ENCODE measurements around the gene NXPH2. TPM values are rescaled to one million over a fixed set of nuclear protein-coding genes. Genes with fewer than 3 reads are reported as not detected.

Gene NXPH2
- not detected for total RNA-seq

- DNase-seq (ENCODE audit: low spot score in 2 of 2) (no peak), ATAC-seq (no peak)
- peaks cover 0 to 8% of the 10 kb centered on the region in 2 donors for H3K36me3 Mint-ChIP-seq
- no peak within 1 kb of the TSS for H3K27ac Mint-ChIP-seq
- no peaks in the 10 kb centered on the region for H3K9me3 Mint-ChIP-seq
Measured at GRCh38 chr2:138779781-138780445, at the start of gene NXPH2. NXPH2 (minus strand) TSS chr2:138780390; CDS start chr2:138780241, 149 bp downstream.

DNA sequence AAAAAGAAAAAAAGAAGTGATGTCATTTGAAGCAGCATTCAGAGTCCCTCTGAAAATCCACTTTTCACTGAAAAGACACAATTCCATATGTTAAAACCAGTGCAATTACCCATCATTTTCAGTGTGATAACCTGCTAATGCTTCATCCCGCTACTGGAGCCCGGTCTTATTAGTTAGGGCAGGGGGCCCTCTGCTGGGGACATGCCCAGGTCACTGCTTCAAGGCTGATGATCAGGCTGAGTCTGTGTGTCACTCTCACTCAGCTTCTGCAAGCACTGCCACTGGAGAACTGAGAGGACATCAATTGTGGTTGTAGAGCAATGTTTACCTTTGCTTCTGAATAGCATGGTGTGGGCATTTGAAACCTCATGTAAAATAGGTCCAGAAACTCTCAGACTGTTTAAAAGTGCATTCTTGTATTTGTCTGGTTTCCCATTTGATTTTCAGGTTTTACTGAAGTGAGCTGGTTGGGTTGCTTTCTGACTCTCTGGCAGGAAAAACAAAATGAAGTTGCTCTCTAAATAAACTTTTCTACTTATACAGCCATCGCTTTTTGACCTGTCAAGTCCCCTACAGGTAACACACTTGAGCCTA lies 49.2 kb upstream of the NXPH2 start:
- ATAC-seq: peak in 1 of 2 donors; percentile 49
- H3K9me3 Mint-ChIP-seq: no peaks in the 10 kb centered on the region
- no peak overlapping the region for H3K27ac Mint-ChIP-seq
- peak in 1 of 2 donors; percentile 20 for DNase-seq (ENCODE audit: low spot score in 2 of 2)
- H3K36me3 Mint-ChIP-seq: no peaks in the 10 kb centered on the region

- ATAC-seq: peak in 1 of 2 donors; percentile 66
- DNase-seq (ENCODE audit: low spot score in 2 of 2): peak in 1 of 2 donors; percentile 6
- no peaks in the 10 kb centered on the region for H3K36me3 Mint-ChIP-seq
- H3K27ac Mint-ChIP-seq: no peak overlapping the region
- no peaks in the 10 kb centered on the region for H3K9me3 Mint-ChIP-seq
Measured at GRCh38 chr2:138827426-138828054, 47.4 kb upstream of the NXPH2 start.

DNA sequence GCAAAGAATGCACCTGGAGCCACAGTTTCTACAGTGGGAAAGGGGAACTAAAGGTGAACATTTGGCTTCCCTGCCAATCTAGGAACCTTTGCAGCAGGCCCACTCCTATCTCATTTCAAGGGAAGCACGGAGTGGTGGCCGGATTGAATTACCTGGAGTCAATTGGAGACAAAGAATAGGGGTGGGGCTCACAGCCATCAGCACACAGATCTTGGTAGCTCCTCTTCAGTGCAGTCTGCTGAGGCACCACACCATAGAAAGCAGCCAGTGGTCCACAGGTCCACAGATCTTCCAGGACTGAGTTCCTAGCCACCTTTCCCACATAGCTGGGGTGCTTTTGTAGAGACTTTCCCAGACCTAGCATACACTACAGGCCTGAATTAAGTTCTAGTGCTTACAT lies 43.5 kb upstream of the NXPH2 start:
- Mint-ChIP-seq H3K27ac (no peak overlapping the region), H3K36me3 (no peaks in the 10 kb centered on the region), H3K9me3 (no peaks in the 10 kb centered on the region)
- no peak for DNase-seq (ENCODE audit: low spot score in 2 of 2)
- ATAC-seq: no peak

DNA sequence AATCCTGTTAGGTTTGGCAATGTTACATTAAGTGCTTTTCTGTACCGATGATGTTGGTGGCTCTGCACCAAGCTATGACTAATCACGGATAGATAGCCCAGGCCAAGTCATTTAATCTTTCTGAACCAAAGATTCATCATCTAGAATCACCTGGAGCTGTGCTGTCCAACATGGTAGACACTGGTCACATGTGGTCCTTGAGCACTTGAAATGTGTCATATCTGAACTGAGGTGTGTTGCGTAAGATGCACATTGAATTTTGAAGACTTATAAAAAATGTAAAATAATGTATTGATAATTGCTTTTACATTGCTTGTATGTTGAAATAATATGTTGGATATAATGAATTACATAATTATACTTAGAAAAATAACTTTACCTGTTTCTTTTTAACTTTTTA lies 39.8 kb upstream of the NXPH2 start:
- DNase-seq (ENCODE audit: low spot score in 2 of 2): no peak
- H3K36me3 Mint-ChIP-seq: no peaks in the 10 kb centered on the region
- H3K9me3 Mint-ChIP-seq: no peaks in the 10 kb centered on the region
- ATAC-seq: no peak
- H3K27ac Mint-ChIP-seq: no peak overlapping the region

GRCh38 chr2:138818556-138818955 lies 38.4 kb upstream of the NXPH2 start:
- DNase-seq (ENCODE audit: low spot score in 2 of 2) (no peak), ATAC-seq (no peak)
- Mint-ChIP-seq H3K9me3 (no peaks in the 10 kb centered on the region), H3K27ac (no peak overlapping the region), H3K36me3 (no peaks in the 10 kb centered on the region)

GRCh38 chr2:138814123-138814898 lies 34.1 kb upstream of the NXPH2 start:
- DNase-seq (ENCODE audit: low spot score in 2 of 2) (no peak), ATAC-seq (no peak)
- Mint-ChIP-seq H3K36me3 (no peaks in the 10 kb centered on the region), H3K27ac (no peak overlapping the region), H3K9me3 (no peaks in the 10 kb centered on the region)

DNA sequence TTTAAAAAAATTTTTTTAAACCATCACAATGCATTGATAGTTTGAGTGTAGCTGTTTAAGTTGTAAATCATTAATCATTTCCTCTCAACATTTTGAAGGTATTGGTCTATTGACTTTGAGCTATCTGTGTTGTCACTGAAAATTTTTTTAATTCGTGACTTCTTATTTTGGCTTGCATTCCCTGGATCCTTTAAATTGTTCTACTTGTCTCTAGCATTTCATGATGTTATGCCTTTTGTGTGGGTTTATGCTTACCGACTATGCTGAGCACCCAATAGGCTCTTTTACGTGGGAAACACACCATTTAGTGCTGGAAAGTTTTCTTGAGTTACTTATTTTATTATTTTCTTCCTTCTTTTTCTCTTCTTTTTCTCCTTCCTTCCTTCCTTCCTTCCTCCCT lies 31.2 kb upstream of the NXPH2 start:
- no peak for ATAC-seq
- no peak for DNase-seq (ENCODE audit: low spot score in 2 of 2)
- Mint-ChIP-seq H3K36me3 (no peaks in the 10 kb centered on the region), H3K9me3 (no peaks in the 10 kb centered on the region), H3K27ac (no peak overlapping the region)

GRCh38 chr2:138794724-138795123 lies 14.5 kb upstream of the NXPH2 start:
- peaks cover 8 to 13% of the 10 kb centered on the region in 2 donors for H3K9me3 Mint-ChIP-seq
- H3K36me3 Mint-ChIP-seq: peaks cover 0 to 19% of the 10 kb centered on the region in 2 donors
- no peak overlapping the region for H3K27ac Mint-ChIP-seq
- no peak for DNase-seq (ENCODE audit: low spot score in 2 of 2)
- no peak for ATAC-seq

DNA sequence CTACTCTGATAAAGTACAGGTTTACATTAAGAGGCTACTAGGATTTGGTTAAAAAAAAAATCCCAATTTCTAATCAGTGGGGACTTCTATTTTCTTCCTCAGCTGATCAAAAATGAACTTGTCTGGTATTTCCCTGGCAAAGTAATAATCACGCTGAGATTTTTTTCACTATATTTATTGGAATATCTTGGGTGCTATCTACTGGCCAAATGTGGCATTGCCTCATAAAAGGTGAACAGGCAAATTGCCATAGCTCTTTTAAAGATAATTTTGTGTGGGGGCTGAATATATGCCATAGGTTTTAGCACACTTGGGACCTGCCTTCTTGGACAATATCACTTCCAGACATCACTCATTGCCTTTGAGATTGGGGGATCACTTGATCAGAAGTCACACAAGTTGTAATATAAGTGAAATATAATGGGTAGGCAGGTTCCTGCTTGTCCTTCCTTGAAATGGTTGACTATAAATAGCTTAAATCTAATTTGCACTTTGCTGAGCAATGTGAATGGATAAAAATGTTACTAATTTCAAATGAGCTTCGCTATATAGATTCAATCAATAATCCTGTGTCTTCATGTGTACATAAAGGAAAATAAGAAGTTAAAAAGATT lies 7.0 kb upstream of the NXPH2 start:
- no peaks in the 10 kb centered on the region for H3K9me3 Mint-ChIP-seq
- no peak for ATAC-seq
- no peak overlapping the region for H3K27ac Mint-ChIP-seq
- H3K36me3 Mint-ChIP-seq: no peaks in the 10 kb centered on the region
- DNase-seq (ENCODE audit: low spot score in 2 of 2): peak in 1 of 2 donors; percentile 6

- Mint-ChIP-seq H3K9me3 (no peaks in the 10 kb centered on the region), H3K36me3 (peaks cover 0 to 8% of the 10 kb centered on the region in 2 donors), H3K27ac (no peak overlapping the region)
- DNase-seq (ENCODE audit: low spot score in 2 of 2) (no peak), ATAC-seq (no peak)
Measured at GRCh38 chr2:138782383-138782782, 2.2 kb upstream of the NXPH2 start.

GRCh38 chr2:138780908-138781307 lies 718 bp upstream of the NXPH2 start:
- Mint-ChIP-seq H3K36me3 (peaks cover 0 to 8% of the 10 kb centered on the region in 2 donors), H3K9me3 (no peaks in the 10 kb centered on the region), H3K27ac (no peak overlapping the region)
- no peak for DNase-seq (ENCODE audit: low spot score in 2 of 2)
- ATAC-seq: no peak

DNA sequence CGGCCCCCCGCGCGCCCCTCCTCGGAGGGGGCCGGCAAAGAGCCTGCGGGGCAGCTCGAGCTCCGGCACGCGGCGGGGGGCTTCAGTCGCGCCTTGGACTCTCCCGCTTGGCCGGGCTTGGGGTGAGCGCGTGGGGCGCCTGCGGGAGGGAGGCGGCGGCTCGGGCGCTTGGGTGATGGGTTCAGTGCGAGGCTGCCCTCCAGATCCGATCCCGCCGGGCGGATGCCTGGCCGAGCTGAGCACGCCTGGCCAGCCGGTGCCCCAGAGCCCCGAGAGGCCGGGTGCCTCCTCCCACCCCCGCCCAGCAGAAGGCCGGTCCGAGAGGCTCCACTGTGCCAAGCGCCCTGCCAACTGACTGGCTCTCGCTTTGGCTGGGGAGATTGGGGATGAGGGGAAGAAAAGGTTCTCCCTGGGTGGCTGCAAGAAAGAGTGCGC lies 273 bp upstream of the NXPH2 start:
- Mint-ChIP-seq H3K9me3 (no peaks in the 10 kb centered on the region), H3K27ac (no peak overlapping the region), H3K36me3 (peaks cover 0 to 8% of the 10 kb centered on the region in 2 donors)
- DNase-seq (ENCODE audit: low spot score in 2 of 2) (no peak), ATAC-seq (no peak)

DNA sequence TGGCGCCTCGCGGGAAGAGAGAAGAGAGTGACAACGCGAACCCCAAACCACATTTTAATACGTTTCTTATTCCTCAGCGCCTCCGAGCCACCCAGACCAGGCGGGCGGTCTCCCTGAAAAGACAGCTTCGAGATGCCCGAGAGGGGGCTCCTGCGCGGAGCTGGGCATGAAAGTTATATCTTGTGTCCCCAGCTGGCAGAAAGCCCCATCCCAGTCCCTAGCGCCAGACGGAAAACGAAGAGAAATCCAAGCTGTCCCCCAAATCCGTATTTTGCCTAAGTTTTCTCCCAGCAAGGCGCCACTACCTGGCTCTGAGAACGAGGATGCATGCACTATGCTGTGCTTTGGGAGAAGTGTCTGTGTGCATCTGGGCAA lies 797 bp downstream of the NXPH2 start:
- ATAC-seq: no peak
- H3K36me3 Mint-ChIP-seq: peaks cover 0 to 8% of the 10 kb centered on the region in 2 donors
- DNase-seq (ENCODE audit: low spot score in 2 of 2): no peak
- no peaks in the 10 kb centered on the region for H3K9me3 Mint-ChIP-seq
- H3K27ac Mint-ChIP-seq: no peak overlapping the region

- H3K36me3 Mint-ChIP-seq: peaks cover 0 to 8% of the 10 kb centered on the region in 2 donors
- ATAC-seq (no peak), DNase-seq (ENCODE audit: low spot score in 2 of 2) (no peak)
- no peaks in the 10 kb centered on the region for H3K9me3 Mint-ChIP-seq
- no peak overlapping the region for H3K27ac Mint-ChIP-seq
Measured at GRCh38 chr2:138777996-138778395, 2.2 kb downstream of the NXPH2 start.

DNA sequence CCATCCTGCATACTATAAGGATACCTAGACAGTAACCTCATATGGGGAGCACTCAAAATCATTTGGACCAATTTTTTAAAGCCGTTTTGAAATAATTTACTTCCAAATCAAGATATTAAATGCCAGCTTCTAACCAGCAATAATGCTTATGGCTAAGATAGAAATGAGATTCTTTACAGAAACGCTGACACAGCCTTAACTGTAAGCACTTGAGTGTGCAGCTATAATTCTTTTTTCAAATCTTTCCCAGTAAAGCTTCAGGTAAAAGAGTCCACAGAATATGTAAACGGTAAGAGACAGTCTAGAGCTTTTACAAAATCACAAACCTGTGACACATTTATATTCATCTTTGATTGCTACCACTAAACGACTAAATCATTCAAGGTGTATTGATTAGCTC lies 4.5 kb downstream of the NXPH2 start:
- H3K36me3 Mint-ChIP-seq: peaks cover 0 to 8% of the 10 kb centered on the region in 2 donors
- ATAC-seq: no peak
- H3K27ac Mint-ChIP-seq: no peak overlapping the region
- DNase-seq (ENCODE audit: low spot score in 2 of 2): no peak
- H3K9me3 Mint-ChIP-seq: no peaks in the 10 kb centered on the region

- H3K27ac Mint-ChIP-seq: no peak overlapping the region
- ATAC-seq: no peak
- no peaks in the 10 kb centered on the region for H3K9me3 Mint-ChIP-seq
- DNase-seq (ENCODE audit: low spot score in 2 of 2): no peak
- H3K36me3 Mint-ChIP-seq: no peaks in the 10 kb centered on the region
Measured at GRCh38 chr2:138771534-138771933, 8.7 kb downstream of the NXPH2 start.

All from activated naive CD4-positive, alpha-beta T cell treated with anti-CD3 and anti-CD28 coated beads, Interleukin-2, amount 50 U/mL, for 72 hours (primary cell).